ENCODE measurements around the gene EFS.

DNA sequence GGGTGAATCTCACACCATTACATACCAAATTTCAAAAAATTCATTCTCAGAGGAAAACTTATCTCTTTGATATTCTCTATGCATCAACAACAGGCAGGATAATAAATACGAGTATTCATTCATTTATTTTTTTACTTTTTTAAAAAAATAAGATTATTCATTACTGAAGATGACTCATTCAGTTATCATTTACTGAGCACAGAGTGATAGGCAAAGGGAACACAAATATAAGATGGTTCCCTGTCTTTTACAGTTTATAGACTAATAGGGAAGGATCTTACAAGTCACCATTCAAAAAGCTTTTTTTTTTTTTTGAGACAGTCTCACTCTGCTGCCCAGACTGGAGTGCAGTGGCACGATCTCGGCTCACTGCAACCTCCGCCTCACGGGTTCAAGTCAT is 48.7 kb downstream of the EFS start:
- TF ChIP-seq, protein P1, sequence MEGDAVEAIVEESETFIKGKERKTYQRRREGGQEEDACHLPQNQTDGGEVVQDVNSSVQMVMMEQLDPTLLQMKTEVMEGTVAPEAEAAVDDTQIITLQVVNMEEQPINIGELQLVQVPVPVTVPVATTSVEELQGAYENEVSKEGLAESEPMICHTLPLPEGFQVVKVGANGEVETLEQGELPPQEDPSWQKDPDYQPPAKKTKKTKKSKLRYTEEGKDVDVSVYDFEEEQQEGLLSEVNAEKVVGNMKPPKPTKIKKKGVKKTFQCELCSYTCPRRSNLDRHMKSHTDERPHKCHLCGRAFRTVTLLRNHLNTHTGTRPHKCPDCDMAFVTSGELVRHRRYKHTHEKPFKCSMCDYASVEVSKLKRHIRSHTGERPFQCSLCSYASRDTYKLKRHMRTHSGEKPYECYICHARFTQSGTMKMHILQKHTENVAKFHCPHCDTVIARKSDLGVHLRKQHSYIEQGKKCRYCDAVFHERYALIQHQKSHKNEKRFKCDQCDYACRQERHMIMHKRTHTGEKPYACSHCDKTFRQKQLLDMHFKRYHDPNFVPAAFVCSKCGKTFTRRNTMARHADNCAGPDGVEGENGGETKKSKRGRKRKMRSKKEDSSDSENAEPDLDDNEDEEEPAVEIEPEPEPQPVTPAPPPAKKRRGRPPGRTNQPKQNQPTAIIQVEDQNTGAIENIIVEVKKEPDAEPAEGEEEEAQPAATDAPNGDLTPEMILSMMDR (IDR thresholded peaks at IDR 0.05): no peak
- TF ChIP-seq POLR2A (IDR thresholded peaks at IDR 0.05): no peak
